OCI-LY3 (cell line): Measurements from ENCODE around the gene HCFC1.

ENCODE experiments used
- EZH2phosphoT487 ChIP-seq: fragments of 200-600 bp; shearing (Covaris generic); IDR thresholded peaks from 2 replicates; pipeline ENCODE4 v1.6.1; 2018; ENCODE audit warnings: antibody characterized with exemption, mixed run types, low read depth
- TF ChIP-seq, protein P1 (sequence below): fragments of 200-600, 300-600 bp; sonication (generic); IDR thresholded peaks from 2 replicates; pipeline ENCODE4 v1.5.1; 2014; ENCODE audit warnings: antibody characterized with exemption, low read length, low read depth

DNA sequence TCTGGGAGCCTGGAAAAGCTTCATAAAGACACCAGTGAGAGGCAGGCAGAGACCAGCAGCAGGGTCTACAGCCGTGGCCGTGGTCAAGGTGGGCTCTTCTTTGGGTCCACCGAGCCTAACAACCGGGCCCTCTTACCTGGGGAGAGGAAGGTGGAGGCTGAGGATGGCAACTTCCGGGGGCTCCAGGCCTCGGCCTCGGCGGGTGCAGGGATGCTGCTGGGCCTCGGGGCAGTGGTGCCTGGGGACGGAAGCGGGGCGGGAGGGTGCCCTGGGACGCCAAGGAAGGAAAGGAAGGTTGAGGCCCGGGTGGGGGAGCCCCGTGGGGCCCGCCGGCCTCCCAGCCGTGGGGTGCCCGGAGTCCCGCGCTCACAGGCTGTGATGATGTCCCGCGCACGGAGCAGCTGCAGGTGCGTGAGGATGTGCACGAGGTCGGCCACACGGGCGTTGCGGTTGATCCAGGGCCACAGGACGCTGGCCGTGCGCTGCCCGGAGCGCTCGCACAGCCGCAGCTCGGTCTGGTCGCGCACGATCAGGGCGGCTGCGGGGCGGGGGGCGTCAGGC lies 47.5 kb upstream of the HCFC1 start:
- TF ChIP-seq, protein P1, sequence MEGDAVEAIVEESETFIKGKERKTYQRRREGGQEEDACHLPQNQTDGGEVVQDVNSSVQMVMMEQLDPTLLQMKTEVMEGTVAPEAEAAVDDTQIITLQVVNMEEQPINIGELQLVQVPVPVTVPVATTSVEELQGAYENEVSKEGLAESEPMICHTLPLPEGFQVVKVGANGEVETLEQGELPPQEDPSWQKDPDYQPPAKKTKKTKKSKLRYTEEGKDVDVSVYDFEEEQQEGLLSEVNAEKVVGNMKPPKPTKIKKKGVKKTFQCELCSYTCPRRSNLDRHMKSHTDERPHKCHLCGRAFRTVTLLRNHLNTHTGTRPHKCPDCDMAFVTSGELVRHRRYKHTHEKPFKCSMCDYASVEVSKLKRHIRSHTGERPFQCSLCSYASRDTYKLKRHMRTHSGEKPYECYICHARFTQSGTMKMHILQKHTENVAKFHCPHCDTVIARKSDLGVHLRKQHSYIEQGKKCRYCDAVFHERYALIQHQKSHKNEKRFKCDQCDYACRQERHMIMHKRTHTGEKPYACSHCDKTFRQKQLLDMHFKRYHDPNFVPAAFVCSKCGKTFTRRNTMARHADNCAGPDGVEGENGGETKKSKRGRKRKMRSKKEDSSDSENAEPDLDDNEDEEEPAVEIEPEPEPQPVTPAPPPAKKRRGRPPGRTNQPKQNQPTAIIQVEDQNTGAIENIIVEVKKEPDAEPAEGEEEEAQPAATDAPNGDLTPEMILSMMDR: no peak
- no peak for TF ChIP-seq EZH2phosphoT487
